HL-60 (cell line): ENCODE measurements around the gene OSM.
A peak's percentile ranks its signal among the peaks of the same experiment; 100 is the strongest.

Source experiments
- DNase-seq, 2 experiments: peaks; one replicate each; pipeline ENCODE4 v3.0.0-alpha.2; 2010 to 2020; ENCODE audit warnings: low read depth in 1 of 2, low spot score in 1 of 2
- H3K27ac ChIP-seq: fragments of 250-450 bp; sonication (Bioruptor Pico); replicated peaks from 2 replicates; pipeline ENCODE4 v1.5.1; 2020; ENCODE audit warnings: mild to moderate bottlenecking, moderate library complexity
- H3K27me3 ChIP-seq: fragments of 250-450 bp; sonication (Bioruptor Pico); 2 replicates; pipeline ENCODE4 v1.5.1; 2021; ENCODE audit warnings: mild to moderate bottlenecking, moderate library complexity; ENCODE audit not compliant: insufficient read depth, poor library complexity, severe bottlenecking
- H3K4me3 ChIP-seq: replicated peaks from 2 replicates; pipeline ENCODE4 v1.5.1; 2011; ENCODE audit warnings: mild to moderate bottlenecking, control low read depth, low read length; ENCODE audit not compliant: insufficient read depth
- GABPA ChIP-seq: IDR thresholded peaks from 2 replicates; pipeline ENCODE4 v1.6.1; 2012; ENCODE audit warnings: low read depth
- POLR2AphosphoS5 ChIP-seq: IDR thresholded peaks from 2 replicates; pipeline ENCODE4 v1.6.1; 2012; ENCODE audit warnings: low read depth
- SPI1 ChIP-seq: IDR thresholded peaks from 2 replicates; pipeline ENCODE4 v1.6.1; 2012; ENCODE audit warnings: low read depth, mild to moderate bottlenecking, borderline replicate concordance
- TF ChIP-seq, protein P1 (sequence below): IDR thresholded peaks from one replicate; pipeline ENCODE4 v1.5.1; 2011; ENCODE audit warnings: low read length, control low read depth, inconsistent platforms; ENCODE audit not compliant: insufficient read depth
- TF ChIP-seq, protein P2 (sequence below): IDR thresholded peaks from 2 replicates; pipeline ENCODE4 v1.6.1; 2012; ENCODE audit warnings: low read depth; ENCODE audit not compliant: insufficient replicate concordance

OSM gene

DNA sequence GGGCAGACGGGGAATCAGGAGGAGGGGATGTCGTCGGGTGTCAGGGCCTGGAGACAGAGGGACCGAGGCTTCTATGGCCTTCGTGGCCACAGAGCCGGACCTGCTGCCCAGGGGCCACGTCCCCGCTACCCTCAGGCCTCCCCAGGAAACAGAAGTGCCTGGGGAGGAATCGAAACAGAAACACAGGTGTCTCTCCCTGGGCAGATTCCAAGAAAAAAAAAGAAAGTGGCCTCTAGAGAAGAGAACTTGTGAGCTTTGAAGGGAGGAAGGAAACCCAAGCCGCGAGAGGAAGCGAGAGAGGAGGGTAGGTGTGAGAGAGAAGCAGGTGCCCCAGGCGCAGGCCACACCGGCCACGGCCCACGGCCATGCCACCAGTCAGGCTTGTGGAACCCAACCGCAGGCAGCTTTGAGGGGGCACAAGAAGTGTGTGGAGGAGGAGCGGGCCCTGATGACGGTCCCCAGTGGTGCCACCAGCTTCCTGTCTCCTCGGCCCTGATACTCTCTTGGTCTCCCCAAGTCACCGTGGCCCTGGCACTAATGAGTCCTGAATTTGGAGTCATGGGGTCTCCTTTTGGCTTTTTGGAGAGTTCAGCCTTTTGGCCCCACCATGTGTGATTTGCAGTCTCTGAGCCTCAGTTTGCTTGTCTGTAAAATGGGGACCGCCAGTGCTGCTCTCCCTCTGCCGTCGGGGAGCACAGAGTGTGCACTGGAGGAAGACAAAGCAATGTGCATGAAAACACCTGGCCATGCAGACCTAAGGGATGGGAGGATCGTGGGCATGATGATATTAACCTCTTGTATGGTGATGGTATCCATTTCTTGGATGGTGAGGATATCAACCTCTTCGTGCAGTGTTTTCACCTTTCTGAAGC, 45.3 kb downstream of the OSM start:
- TF ChIP-seq, protein P1, sequence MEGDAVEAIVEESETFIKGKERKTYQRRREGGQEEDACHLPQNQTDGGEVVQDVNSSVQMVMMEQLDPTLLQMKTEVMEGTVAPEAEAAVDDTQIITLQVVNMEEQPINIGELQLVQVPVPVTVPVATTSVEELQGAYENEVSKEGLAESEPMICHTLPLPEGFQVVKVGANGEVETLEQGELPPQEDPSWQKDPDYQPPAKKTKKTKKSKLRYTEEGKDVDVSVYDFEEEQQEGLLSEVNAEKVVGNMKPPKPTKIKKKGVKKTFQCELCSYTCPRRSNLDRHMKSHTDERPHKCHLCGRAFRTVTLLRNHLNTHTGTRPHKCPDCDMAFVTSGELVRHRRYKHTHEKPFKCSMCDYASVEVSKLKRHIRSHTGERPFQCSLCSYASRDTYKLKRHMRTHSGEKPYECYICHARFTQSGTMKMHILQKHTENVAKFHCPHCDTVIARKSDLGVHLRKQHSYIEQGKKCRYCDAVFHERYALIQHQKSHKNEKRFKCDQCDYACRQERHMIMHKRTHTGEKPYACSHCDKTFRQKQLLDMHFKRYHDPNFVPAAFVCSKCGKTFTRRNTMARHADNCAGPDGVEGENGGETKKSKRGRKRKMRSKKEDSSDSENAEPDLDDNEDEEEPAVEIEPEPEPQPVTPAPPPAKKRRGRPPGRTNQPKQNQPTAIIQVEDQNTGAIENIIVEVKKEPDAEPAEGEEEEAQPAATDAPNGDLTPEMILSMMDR = no peak
- no peak for TF ChIP-seq POLR2AphosphoS5
- no peak for TF ChIP-seq GABPA
- TF ChIP-seq, protein P2, sequence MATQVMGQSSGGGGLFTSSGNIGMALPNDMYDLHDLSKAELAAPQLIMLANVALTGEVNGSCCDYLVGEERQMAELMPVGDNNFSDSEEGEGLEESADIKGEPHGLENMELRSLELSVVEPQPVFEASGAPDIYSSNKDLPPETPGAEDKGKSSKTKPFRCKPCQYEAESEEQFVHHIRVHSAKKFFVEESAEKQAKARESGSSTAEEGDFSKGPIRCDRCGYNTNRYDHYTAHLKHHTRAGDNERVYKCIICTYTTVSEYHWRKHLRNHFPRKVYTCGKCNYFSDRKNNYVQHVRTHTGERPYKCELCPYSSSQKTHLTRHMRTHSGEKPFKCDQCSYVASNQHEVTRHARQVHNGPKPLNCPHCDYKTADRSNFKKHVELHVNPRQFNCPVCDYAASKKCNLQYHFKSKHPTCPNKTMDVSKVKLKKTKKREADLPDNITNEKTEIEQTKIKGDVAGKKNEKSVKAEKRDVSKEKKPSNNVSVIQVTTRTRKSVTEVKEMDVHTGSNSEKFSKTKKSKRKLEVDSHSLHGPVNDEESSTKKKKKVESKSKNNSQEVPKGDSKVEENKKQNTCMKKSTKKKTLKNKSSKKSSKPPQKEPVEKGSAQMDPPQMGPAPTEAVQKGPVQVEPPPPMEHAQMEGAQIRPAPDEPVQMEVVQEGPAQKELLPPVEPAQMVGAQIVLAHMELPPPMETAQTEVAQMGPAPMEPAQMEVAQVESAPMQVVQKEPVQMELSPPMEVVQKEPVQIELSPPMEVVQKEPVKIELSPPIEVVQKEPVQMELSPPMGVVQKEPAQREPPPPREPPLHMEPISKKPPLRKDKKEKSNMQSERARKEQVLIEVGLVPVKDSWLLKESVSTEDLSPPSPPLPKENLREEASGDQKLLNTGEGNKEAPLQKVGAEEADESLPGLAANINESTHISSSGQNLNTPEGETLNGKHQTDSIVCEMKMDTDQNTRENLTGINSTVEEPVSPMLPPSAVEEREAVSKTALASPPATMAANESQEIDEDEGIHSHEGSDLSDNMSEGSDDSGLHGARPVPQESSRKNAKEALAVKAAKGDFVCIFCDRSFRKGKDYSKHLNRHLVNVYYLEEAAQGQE = no peak
- TF ChIP-seq SPI1 = no peak
- H3K4me3 ChIP-seq = no peak overlapping the region
- H3K27me3 ChIP-seq = peaks cover 12% of the 10 kb centered on the region
- peak; percentile 21 to 43 for DNase-seq
- no peak overlapping the region for H3K27ac ChIP-seq

DNA sequence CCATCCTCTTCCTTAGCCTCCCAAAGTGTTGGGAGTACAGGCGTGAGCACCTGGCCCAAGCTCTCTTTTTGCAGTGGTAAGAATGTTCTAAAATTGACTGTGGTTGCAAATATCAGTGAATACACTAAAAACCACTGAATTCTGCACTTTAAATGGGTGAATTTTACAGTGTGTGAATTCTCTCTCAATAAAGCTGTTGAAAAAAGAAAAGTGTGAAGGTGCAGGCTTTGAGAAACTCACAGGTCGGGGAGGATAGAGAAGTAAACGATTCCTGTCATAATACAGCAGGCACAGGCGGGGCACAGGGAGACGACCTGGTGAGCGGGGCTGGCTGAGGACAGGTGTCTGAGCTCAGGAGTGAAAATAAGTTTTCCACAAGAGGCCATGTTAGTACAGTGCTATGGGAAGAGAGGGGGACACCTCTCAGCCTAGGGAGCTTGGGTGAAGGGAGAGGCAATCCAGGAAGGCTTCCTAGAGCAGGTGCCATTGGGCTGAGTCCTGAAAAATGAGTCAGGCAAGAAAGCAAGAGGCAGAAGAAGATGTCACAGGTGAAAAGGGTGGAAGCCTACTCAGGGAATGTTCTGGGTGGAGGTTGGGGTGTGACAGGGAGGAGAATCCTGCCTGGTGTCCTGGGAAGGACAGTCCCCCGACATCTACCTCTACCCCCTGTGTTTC, 46.2 kb downstream of the OSM start:
- TF ChIP-seq GABPA = no peak
- no peak for TF ChIP-seq SPI1
- TF ChIP-seq, protein P2 = no peak
- no peak for TF ChIP-seq POLR2AphosphoS5
- TF ChIP-seq, protein P1 = no peak
- no peak for DNase-seq
- no peak overlapping the region for H3K4me3 ChIP-seq
- H3K27ac ChIP-seq = no peak overlapping the region
- H3K27me3 ChIP-seq = peaks cover 5% of the 10 kb centered on the region

DNA sequence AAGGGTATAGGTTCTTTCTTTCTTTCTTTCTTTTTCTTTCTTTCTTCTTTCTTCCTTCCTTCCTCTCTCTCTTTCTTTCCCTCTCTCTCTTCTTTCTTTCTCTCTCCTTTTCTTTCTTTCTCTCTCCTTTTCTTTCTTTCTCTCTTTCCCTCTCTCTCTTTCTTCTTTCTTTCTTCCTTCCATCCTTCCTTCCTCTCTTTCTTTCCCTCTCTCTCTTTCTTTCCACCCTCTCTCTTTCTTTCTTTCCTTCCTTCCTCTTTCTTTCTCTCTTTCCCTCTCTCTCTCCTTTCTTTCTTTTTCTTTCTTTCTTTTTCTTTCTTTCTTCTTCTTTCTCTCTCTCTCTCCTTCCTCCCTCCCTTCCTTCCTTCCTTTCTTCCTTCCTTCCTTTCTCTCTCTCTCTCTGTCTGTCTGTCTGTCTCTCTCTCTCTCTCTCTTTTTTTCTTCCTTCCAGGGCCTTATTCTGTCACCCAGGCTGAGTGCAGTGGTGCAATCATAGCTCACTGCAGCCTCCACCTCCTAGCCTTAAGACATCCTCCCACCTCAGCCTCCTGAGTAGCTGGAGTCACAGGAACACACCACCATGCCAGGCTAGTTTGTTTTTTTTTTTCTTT, 46.9 kb downstream of the OSM start:
- no peak for DNase-seq
- peaks cover 4% of the 10 kb centered on the region for H3K27me3 ChIP-seq
- TF ChIP-seq SPI1 (no peak), POLR2AphosphoS5 (no peak), GABPA (no peak)
- TF ChIP-seq, protein P2 = no peak
- TF ChIP-seq, protein P1 = no peak
- H3K27ac ChIP-seq = no peak overlapping the region
- H3K4me3 ChIP-seq = no peak overlapping the region
